IMR-90 (cell line): ENCODE data around the gene ZNF521.

ENCODE experiments used
- BHLHE40 ChIP-seq: fragments of 150-350 bp; IDR thresholded peaks from 2 replicates; pipeline ENCODE4 v1.6.1; 2016; ENCODE audit warnings: mild to moderate bottlenecking, low read depth, low read length
- CEBPB ChIP-seq: IDR thresholded peaks from 2 replicates; pipeline ENCODE4 v1.6.1; 2012; ENCODE audit warnings: low read depth, low read length, improper control_type of control experiment
- CHD1 ChIP-seq: IDR thresholded peaks from 2 replicates; pipeline ENCODE4 v1.6.1; 2012; ENCODE audit warnings: low read depth, low read length, improper control_type of control experiment
- FOS ChIP-seq: fragments of 150-350 bp; IDR thresholded peaks from 2 replicates; pipeline ENCODE4 v1.6.1; 2016; ENCODE audit warnings: low read depth, low read length
- MAFK ChIP-seq: IDR thresholded peaks from 2 replicates; pipeline ENCODE4 v1.6.1; 2012; ENCODE audit warnings: low read depth, low read length, improper control_type of control experiment
- MXI1 ChIP-seq: IDR thresholded peaks from 2 replicates; pipeline ENCODE4 v1.6.1; 2012; ENCODE audit warnings: low read depth, mild to moderate bottlenecking, low read length, moderate library complexity, borderline replicate concordance
- NFE2L2 ChIP-seq: fragments of 150-350 bp; IDR thresholded peaks from 2 replicates; pipeline ENCODE4 v1.6.1; 2016; ENCODE audit warnings: low read depth, mild to moderate bottlenecking, low read length
- POLR2A ChIP-seq: IDR thresholded peaks from 2 replicates; pipeline ENCODE4 v1.6.1; 2012; ENCODE audit warnings: mild to moderate bottlenecking, low read depth, low read length
- RAD21 ChIP-seq: IDR thresholded peaks from 2 replicates; pipeline ENCODE4 v1.6.1; 2012; ENCODE audit warnings: low read length, improper control_type of control experiment
- USF2 ChIP-seq: fragments of 150-350 bp; IDR thresholded peaks from 2 replicates; pipeline ENCODE4 v1.6.1; 2017; ENCODE audit warnings: mild to moderate bottlenecking, antibody characterized with exemption, low read length, low read depth
- TF ChIP-seq, protein P1 (sequence below): conservative IDR thresholded peaks from 2 replicates; pipeline ENCODE4 v1.5.1; 2012; ENCODE audit warnings: mild to moderate bottlenecking, low read depth, low read length, improper control_type of control experiment

DNA sequence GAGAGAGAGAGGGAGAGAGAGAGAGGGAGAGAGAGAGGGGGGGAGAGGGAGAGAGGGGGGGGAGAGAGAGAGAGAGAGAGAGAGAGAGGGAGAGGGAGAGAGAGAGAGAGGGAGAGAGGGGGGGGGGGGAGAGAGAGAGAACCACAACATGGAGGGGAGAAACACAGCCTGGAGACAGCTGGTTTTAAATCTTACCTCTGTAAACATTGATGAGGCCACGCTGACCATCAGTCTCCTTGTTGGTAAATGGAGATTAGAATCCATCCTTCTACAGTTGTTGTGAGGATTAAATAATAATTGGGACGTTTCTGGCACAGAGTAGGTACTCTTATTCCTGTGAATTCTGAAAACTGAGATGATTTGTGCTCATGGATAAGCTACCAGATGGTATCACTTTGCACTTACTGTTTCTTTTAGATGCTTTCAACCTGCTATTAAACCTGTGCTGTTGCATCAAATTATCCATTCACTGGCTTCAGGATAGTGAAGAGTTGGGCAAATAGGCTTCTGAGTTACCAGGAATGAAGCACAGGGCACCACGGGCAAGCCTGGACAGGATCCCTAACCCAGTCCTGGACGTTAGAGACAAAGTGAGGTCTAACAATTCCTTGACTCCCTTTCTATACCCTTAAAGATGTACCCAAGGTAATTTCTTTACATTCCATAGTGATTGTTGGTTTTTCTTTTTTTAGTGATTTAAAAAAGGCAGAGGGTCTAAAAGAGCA lies 318.1 kb downstream of the ZNF521 start:
- TF ChIP-seq POLR2A, result no peak
- TF ChIP-seq BHLHE40, result no peak
- TF ChIP-seq, protein P1, sequence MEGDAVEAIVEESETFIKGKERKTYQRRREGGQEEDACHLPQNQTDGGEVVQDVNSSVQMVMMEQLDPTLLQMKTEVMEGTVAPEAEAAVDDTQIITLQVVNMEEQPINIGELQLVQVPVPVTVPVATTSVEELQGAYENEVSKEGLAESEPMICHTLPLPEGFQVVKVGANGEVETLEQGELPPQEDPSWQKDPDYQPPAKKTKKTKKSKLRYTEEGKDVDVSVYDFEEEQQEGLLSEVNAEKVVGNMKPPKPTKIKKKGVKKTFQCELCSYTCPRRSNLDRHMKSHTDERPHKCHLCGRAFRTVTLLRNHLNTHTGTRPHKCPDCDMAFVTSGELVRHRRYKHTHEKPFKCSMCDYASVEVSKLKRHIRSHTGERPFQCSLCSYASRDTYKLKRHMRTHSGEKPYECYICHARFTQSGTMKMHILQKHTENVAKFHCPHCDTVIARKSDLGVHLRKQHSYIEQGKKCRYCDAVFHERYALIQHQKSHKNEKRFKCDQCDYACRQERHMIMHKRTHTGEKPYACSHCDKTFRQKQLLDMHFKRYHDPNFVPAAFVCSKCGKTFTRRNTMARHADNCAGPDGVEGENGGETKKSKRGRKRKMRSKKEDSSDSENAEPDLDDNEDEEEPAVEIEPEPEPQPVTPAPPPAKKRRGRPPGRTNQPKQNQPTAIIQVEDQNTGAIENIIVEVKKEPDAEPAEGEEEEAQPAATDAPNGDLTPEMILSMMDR, result no peak
- no peak for TF ChIP-seq FOS
- no peak for TF ChIP-seq CHD1
- TF ChIP-seq NFE2L2, result no peak
- no peak for TF ChIP-seq MAFK
- TF ChIP-seq RAD21, result no peak
- TF ChIP-seq MXI1, result no peak
- TF ChIP-seq USF2, result no peak
- TF ChIP-seq CEBPB, result no peak
